ENCODE measurements around the gene NCOA1. TPM values are rescaled to one million over a fixed set of nuclear protein-coding genes. Genes with fewer than 3 reads are reported as not detected.

Gene NCOA1
- total RNA-seq, 2 experiments from 2014 or later = 35.5 to 40.6 TPM

DNA sequence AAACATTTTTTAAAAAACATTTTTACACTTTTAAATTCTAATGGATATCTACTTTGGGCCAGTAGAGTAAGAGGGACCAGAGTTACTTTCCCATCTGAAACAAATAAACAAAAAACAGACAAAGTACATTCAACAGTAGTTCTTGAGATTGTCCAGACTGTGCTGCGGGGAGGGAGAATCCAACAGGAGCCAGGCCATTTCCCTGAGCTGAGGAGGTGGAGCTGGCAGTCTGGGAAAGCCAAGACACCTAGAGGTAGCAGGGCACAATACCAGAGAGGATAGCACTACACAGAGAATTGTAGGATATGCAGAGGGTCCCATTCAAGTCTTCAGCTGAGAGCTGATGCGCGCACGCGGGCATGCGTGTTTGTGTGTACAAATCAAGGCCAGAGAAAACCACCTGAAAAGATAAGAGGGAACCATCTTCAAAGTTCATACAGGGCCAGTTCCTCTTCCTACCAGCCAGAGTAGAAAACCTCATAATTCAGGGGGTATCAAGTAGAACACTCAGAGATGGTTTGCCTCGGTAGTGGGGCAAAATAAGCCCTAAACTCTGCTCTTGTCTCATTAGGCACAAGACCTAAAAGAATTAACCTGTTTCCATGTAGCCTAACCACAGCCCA lies 258.1 kb downstream of the NCOA1 start:
- TF ChIP-seq, protein P1, sequence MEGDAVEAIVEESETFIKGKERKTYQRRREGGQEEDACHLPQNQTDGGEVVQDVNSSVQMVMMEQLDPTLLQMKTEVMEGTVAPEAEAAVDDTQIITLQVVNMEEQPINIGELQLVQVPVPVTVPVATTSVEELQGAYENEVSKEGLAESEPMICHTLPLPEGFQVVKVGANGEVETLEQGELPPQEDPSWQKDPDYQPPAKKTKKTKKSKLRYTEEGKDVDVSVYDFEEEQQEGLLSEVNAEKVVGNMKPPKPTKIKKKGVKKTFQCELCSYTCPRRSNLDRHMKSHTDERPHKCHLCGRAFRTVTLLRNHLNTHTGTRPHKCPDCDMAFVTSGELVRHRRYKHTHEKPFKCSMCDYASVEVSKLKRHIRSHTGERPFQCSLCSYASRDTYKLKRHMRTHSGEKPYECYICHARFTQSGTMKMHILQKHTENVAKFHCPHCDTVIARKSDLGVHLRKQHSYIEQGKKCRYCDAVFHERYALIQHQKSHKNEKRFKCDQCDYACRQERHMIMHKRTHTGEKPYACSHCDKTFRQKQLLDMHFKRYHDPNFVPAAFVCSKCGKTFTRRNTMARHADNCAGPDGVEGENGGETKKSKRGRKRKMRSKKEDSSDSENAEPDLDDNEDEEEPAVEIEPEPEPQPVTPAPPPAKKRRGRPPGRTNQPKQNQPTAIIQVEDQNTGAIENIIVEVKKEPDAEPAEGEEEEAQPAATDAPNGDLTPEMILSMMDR (IDR thresholded peaks at IDR 0.05) = no peak
- no peaks in the 10 kb centered on the region for H3K4me1 ChIP-seq (ENCODE audit: insufficient read depth, low read length)
- H3K4me3 ChIP-seq (ENCODE audit: low read length) = no peak overlapping the region
- H3K27ac Mint-ChIP-seq = no peak overlapping the region
- H3K9me3 ChIP-seq (ENCODE audit: control insufficient read depth in 1 of 2, insufficient read depth in 1 of 2, low read length in 2 of 2) = no peaks in the 10 kb centered on the region
- H3K27me3 Mint-ChIP-seq = no peaks in the 10 kb centered on the region
- ChIA-PET CTCF (no interaction called here), POLR2A (no interaction called here)
- H3K36me3 ChIP-seq (ENCODE audit: insufficient read depth, low read length) = peaks cover 51% of the 10 kb centered on the region
- intact Hi-C loops (cut with DNase I, micrococcal nuclease) = no loop called here
- ATAC-seq (ENCODE audit: poor library complexity) = no peak
- DNase-seq = no peak
- H3K27ac ChIP-seq (ENCODE audit: low read depth in 1 of 2, low read length in 2 of 2) = no peak overlapping the region
- H3K4me1 Mint-ChIP-seq (ENCODE audit: low read depth) = peaks cover 10% of the 10 kb centered on the region
- no peaks in the 10 kb centered on the region for H3K27me3 ChIP-seq (ENCODE audit: control insufficient read depth in 1 of 2, insufficient read depth in 2 of 2, low read length in 2 of 2)
- no peaks in the 10 kb centered on the region for H3K9me3 Mint-ChIP-seq
- peaks cover 40% of the 10 kb centered on the region for H3K36me3 Mint-ChIP-seq (ENCODE audit: low read depth)
- no peak overlapping the region for H3K4me3 Mint-ChIP-seq

DNA sequence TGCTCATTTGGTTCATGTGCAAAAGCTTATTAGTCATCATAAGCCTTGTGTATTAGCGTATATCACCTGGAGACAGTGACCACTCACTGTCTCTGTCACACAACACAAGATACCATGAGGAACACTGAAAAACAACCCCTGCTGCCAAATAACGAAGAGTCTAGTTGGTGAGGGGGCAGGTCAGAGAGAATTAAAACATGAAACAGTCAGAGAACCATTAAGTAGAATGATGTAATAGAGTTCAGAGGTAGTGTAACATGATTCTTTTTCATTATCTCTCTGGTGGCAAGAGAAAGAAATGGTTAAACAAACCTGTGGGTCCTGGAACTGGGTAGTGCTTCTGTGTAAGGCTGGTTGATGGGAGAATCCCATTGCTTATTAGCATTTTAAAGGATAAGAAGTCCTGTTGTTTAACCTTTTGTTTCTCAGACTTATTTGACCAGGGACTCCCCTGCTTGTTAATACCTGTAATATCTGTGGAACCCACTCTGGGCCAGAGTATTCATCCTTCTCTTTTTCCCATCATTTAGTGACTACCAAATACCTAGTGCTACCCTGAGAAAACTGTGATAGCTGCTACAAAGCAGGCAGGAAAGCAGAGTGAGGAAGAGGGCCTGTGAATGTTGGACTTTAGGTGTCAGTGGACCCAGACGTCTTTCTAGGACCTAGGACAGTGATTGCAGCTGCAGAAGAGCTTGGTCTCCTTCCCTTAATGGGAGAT lies 264.1 kb downstream of the NCOA1 start:
- Histone ChIP-seq H3K36me3 (ENCODE audit: insufficient read depth, low read length) (peaks cover 65% of the 10 kb centered on the region), H3K9me3 (ENCODE audit: control insufficient read depth in 1 of 2, insufficient read depth in 1 of 2, low read length in 2 of 2) (no peaks in the 10 kb centered on the region), H3K27ac (ENCODE audit: low read depth in 1 of 2, low read length in 2 of 2) (no peak overlapping the region), H3K4me3 (ENCODE audit: low read length) (no peak overlapping the region), H3K27me3 (ENCODE audit: control insufficient read depth in 1 of 2, insufficient read depth in 2 of 2, low read length in 2 of 2) (no peaks in the 10 kb centered on the region), H3K4me1 (ENCODE audit: insufficient read depth, low read length) (no peaks in the 10 kb centered on the region)
- Mint-ChIP-seq H3K4me1 (ENCODE audit: low read depth) (no peaks in the 10 kb centered on the region), H3K4me3 (no peak overlapping the region), H3K27ac (no peak overlapping the region), H3K27me3 (no peaks in the 10 kb centered on the region), H3K9me3 (no peaks in the 10 kb centered on the region), H3K36me3 (ENCODE audit: low read depth) (peaks cover 35% of the 10 kb centered on the region)
- ChIA-PET CTCF (no interaction called here), POLR2A (no interaction called here)
- intact Hi-C loops (cut with DNase I, micrococcal nuclease) = loop anchor here in 1 of 2 experiments (5.0 kb wide), 1 partner anchor 62 kb away; no protein-coding TSS in a partner anchor
- DNase-seq (no peak), ATAC-seq (ENCODE audit: poor library complexity) (no peak)
- TF ChIP-seq, protein P1 (IDR thresholded peaks at IDR 0.05) = no peak

DNA sequence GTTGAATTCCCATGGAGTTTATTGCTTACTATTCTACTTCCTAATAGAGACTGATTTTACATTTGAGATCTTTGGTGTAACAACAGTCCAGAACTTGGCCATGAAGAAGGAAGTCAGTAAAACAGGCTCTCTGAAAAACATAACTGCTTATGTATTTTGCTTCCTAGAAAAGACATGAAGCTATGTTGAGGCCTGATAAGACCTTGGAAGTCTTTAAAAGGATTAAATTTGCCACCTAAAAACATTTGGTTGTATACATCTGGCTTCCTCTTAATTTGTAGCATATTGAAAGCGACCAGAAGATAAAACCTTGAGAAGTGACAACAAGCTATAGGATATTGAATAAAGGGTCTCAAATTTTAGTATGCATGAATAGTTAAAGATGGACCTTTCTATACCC lies 265.7 kb downstream of the NCOA1 start:
- Mint-ChIP-seq H3K4me1 (ENCODE audit: low read depth) (no peaks in the 10 kb centered on the region), H3K27ac (no peak overlapping the region), H3K27me3 (no peaks in the 10 kb centered on the region), H3K4me3 (no peak overlapping the region), H3K9me3 (no peaks in the 10 kb centered on the region), H3K36me3 (ENCODE audit: low read depth) (peaks cover 43% of the 10 kb centered on the region)
- Histone ChIP-seq H3K4me3 (ENCODE audit: low read length) (no peak overlapping the region), H3K9me3 (ENCODE audit: control insufficient read depth in 1 of 2, insufficient read depth in 1 of 2, low read length in 2 of 2) (no peaks in the 10 kb centered on the region), H3K4me1 (ENCODE audit: insufficient read depth, low read length) (no peaks in the 10 kb centered on the region), H3K36me3 (ENCODE audit: insufficient read depth, low read length) (peaks cover 69% of the 10 kb centered on the region), H3K27me3 (ENCODE audit: control insufficient read depth in 1 of 2, insufficient read depth in 2 of 2, low read length in 2 of 2) (no peaks in the 10 kb centered on the region), H3K27ac (ENCODE audit: low read depth in 1 of 2, low read length in 2 of 2) (no peak overlapping the region)
- ChIA-PET POLR2A (no interaction called here), CTCF (interaction anchor here (1.0 kb wide), 1 partner anchor 28 kb away, joined by 3 read pairs; no protein-coding TSS in a partner anchor)
- ATAC-seq (ENCODE audit: poor library complexity) (no peak), DNase-seq (no peak)
- intact Hi-C loops (cut with DNase I, micrococcal nuclease) = loop anchor here in 1 of 2 experiments (5.0 kb wide), 1 partner anchor 61 kb away; no protein-coding TSS in a partner anchor
- TF ChIP-seq, protein P1 (IDR thresholded peaks at IDR 0.05) = no peak

All from CD4-positive, alpha-beta T cell (primary cell).